DND-41 (cell line): ENCODE results near the gene ZDHHC14.

Experiments used
- ATAC-seq: fragments of 200-7000 bp; cut with Tn5 transposase; 3 replicates; pipeline ENCODE4 v1.9.1; 2021; ENCODE audit warnings: low read depth; ENCODE audit not compliant: insufficient read depth
- DNase-seq: peaks from one replicate; pipeline ENCODE4 v3.0.0-alpha.2; 2020
- H2AFZ ChIP-seq: 2 replicates; pipeline ENCODE4 v1.6.0; 2012; ENCODE audit warnings: low read depth, low read length
- H3K27ac ChIP-seq: 2 replicates; pipeline ENCODE4 v1.5.1; 2012; ENCODE audit warnings: low read length, inconsistent platforms
- H3K27me3 ChIP-seq: fragments of 200-600 bp; sonication (generic); 2 replicates; pipeline ENCODE4 v1.6.0; 2012; ENCODE audit warnings: low read length, mild to moderate bottlenecking, inconsistent platforms; ENCODE audit not compliant: insufficient read depth, poor library complexity
- H3K36me3 ChIP-seq: 2 replicates; pipeline ENCODE4 v1.5.1; 2012; ENCODE audit warnings: low read length, inconsistent platforms; ENCODE audit not compliant: insufficient read depth
- H3K4me1 ChIP-seq: 2 replicates; pipeline ENCODE4 v1.5.1; 2012; ENCODE audit warnings: mild to moderate bottlenecking, low read length; ENCODE audit not compliant: insufficient read depth
- H3K4me2 ChIP-seq: 2 replicates; pipeline ENCODE4 v1.6.0; 2012; ENCODE audit warnings: mild to moderate bottlenecking, moderate library complexity, low read length, inconsistent platforms; ENCODE audit not compliant: insufficient read depth
- H3K4me3 ChIP-seq, 2 experiments: fragments of 200-600 bp in 1 of 2; shearing (Covaris generic) in 1 of 2; 2 replicates each; pipeline ENCODE4 v1.5.1; 2012 to 2016; ENCODE audit warnings: inconsistent platforms in 2 of 2, low read length in 2 of 2, mild to moderate bottlenecking in 2 of 2, low read depth in 1 of 2, moderate library complexity in 1 of 2
- H3K79me2 ChIP-seq: 2 replicates; pipeline ENCODE4 v1.6.0; 2012; ENCODE audit warnings: low read length, inconsistent platforms; ENCODE audit not compliant: insufficient read depth
- H3K9ac ChIP-seq: 2 replicates; pipeline ENCODE4 v1.6.0; 2012; ENCODE audit warnings: low read depth, mild to moderate bottlenecking, inconsistent platforms, low read length, moderate library complexity
- H3K9me3 ChIP-seq: 2 replicates; pipeline ENCODE4 v1.5.1; 2012; ENCODE audit warnings: low read length, moderate library complexity, mild to moderate bottlenecking, inconsistent platforms; ENCODE audit not compliant: insufficient read depth, severe bottlenecking
- H4K20me1 ChIP-seq: 2 replicates; pipeline ENCODE4 v1.6.0; 2012; ENCODE audit warnings: low read length; ENCODE audit not compliant: insufficient read depth
- EZH2 ChIP-seq: IDR thresholded peaks from 3 replicates; pipeline ENCODE4 v1.6.1; 2012; ENCODE audit warnings: borderline replicate concordance, low read depth, mild to moderate bottlenecking, moderate library complexity, low read length, inconsistent platforms; ENCODE audit not compliant: severe bottlenecking
- TF ChIP-seq, protein P1 (sequence below): IDR thresholded peaks from 2 replicates; pipeline ENCODE4 v1.5.1; 2012; ENCODE audit warnings: borderline replicate concordance, low read length, moderate library complexity, mild to moderate bottlenecking; ENCODE audit not compliant: poor library complexity, severe bottlenecking; ENCODE audit errors: extremely low read depth

The ZDHHC14 gene

DNA sequence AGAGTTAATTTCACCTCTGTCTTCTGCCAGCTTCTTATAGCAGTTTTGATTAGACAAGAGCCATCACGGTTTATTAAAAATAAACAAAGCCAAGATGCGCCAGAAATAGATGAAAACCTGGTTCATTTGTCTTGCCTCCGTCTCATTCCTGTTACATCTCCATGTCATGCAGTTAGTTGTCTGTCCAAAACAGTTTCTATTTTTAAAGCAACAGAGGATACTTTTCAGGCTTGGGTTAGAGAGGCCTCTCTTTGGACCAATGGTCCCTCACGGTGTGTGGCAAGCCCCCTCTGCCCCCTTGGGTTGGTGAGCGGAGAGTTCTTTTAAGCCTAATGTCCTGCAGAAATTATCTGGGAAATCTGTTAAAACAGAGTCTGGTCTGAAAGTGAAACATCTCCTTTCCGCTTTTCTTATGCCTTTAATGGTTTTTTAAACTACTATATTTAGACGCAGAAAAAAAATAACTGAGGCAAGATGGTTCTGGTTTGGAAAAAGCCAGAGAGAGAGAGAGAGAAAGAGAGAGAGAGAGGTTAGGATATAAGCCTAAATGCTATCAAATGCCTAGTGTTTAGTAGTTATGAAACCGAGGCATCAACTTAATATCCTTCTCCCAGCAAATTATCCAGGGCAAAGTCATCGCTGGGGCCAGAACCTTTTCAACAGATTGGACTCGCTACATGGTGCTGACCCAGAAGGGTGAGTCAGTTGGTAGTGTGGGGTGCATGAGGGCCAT lies 64.5 kb downstream of the ZDHHC14 start:
- no peaks in the 10 kb centered on the region for H3K36me3 ChIP-seq
- H4K20me1 ChIP-seq: no peaks in the 10 kb centered on the region
- TF ChIP-seq EZH2: no peak
- TF ChIP-seq, protein P1, sequence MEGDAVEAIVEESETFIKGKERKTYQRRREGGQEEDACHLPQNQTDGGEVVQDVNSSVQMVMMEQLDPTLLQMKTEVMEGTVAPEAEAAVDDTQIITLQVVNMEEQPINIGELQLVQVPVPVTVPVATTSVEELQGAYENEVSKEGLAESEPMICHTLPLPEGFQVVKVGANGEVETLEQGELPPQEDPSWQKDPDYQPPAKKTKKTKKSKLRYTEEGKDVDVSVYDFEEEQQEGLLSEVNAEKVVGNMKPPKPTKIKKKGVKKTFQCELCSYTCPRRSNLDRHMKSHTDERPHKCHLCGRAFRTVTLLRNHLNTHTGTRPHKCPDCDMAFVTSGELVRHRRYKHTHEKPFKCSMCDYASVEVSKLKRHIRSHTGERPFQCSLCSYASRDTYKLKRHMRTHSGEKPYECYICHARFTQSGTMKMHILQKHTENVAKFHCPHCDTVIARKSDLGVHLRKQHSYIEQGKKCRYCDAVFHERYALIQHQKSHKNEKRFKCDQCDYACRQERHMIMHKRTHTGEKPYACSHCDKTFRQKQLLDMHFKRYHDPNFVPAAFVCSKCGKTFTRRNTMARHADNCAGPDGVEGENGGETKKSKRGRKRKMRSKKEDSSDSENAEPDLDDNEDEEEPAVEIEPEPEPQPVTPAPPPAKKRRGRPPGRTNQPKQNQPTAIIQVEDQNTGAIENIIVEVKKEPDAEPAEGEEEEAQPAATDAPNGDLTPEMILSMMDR: no peak
- no peak overlapping the region for H3K4me3 ChIP-seq
- ATAC-seq: no peak
- no peaks in the 10 kb centered on the region for H3K79me2 ChIP-seq
- no peak overlapping the region for H3K27ac ChIP-seq
- no peaks in the 10 kb centered on the region for H3K4me1 ChIP-seq
- no peak for DNase-seq
- no peaks in the 10 kb centered on the region for H3K27me3 ChIP-seq
- no peaks in the 10 kb centered on the region for H3K9me3 ChIP-seq
- no peak overlapping the region for H3K4me2 ChIP-seq
- H2AFZ ChIP-seq: no peak overlapping the region
- no peak overlapping the region for H3K9ac ChIP-seq

DNA sequence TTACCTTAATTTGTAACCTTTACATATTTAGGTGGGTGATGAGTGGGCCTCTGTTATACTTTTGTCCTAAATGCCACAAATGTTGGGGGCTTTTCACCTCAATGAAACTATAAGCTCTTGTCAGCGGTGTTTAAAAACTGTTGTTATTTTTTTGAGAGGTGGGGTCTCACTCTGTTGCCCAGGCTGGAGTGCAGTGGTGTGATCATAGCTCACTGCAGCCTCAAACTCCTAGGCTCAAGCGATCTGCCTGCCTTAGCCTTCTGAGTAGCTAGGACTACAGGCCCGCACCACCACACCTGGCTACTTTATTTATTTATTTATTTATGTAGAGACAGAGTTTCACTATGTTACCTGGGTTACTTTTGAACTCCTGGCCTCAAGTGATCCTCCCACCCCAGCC lies 66.7 kb downstream of the ZDHHC14 start:
- Histone ChIP-seq H3K9me3 (no peaks in the 10 kb centered on the region), H3K79me2 (no peaks in the 10 kb centered on the region), H3K4me1 (no peaks in the 10 kb centered on the region), H3K36me3 (no peaks in the 10 kb centered on the region), H3K4me2 (no peak overlapping the region), H2AFZ (no peak overlapping the region), H3K4me3 (no peak overlapping the region), H3K27ac (no peak overlapping the region), H3K27me3 (no peaks in the 10 kb centered on the region), H3K9ac (no peak overlapping the region), H4K20me1 (no peaks in the 10 kb centered on the region)
- TF ChIP-seq, protein P1: no peak
- no peak for TF ChIP-seq EZH2
- DNase-seq (no peak), ATAC-seq (no peak)

DNA sequence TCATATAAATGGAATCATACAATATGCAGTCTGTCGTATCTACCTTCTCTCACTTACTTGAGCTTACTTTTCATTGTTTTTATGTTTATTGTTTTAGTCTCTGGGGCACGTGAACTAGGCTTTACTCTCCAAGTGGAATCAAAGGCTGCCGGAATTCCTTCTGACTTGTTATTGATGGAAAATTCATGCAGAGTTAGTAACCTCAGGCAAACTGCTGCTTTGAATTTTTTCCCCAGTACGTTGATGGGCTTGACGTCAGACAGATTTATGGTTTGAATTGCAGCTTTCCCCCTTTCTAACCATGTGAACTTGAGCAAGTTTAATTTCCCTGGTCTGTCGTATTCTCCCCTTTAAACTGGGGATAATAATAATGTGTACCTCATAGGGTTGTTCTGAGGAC lies 68.6 kb downstream of the ZDHHC14 start:
- Histone ChIP-seq H3K27ac (no peak overlapping the region), H3K4me3 (no peak overlapping the region), H3K9ac (no peak overlapping the region), H3K4me1 (no peaks in the 10 kb centered on the region), H3K9me3 (no peaks in the 10 kb centered on the region), H2AFZ (no peak overlapping the region), H4K20me1 (no peaks in the 10 kb centered on the region), H3K36me3 (no peaks in the 10 kb centered on the region), H3K27me3 (no peaks in the 10 kb centered on the region), H3K79me2 (no peaks in the 10 kb centered on the region), H3K4me2 (no peak overlapping the region)
- TF ChIP-seq, protein P1: no peak
- no peak for TF ChIP-seq EZH2
- ATAC-seq (no peak), DNase-seq (no peak)
